K562 (cell line): ENCODE results near the gene AOC3.

Source experiments
- POLR2A ChIP-seq: fragments of 450-650 bp; conservative IDR thresholded peaks from 2 replicates; pipeline ENCODE4 v1.6.1; 2016
- ZBTB17 ChIP-seq: fragments of 450-650 bp; formaldehyde crosslinking; IDR thresholded peaks from 2 replicates; pipeline ENCODE4 v1.4.0; 2020; ENCODE audit warnings: mild to moderate bottlenecking

- TF ChIP-seq POLR2A (no peak), ZBTB17 (CRISPR knock-in tag) (no peak)
These were observed 6.4 kb downstream of the AOC3 start for GRCh38 chr17:42857389-42857788.
